NCI-H526 treated with DMSO at 0.1 percent for 48 hours (cell line): Measurements from ENCODE around the gene NOC4L.
A peak's percentile ranks its signal among the peaks of the same experiment; 100 is the strongest.
"Not testable (repeated sequence)": the region's sequence is repeated elsewhere in the genome, so short reads cannot be mapped to it uniquely, and the experiment has no call there.

Source experiments
- DNase-seq: peaks from one replicate; lab custom pipeline; 2025; lab: John Stamatoyannopoulos, UW

Gene NOC4L

DNA sequence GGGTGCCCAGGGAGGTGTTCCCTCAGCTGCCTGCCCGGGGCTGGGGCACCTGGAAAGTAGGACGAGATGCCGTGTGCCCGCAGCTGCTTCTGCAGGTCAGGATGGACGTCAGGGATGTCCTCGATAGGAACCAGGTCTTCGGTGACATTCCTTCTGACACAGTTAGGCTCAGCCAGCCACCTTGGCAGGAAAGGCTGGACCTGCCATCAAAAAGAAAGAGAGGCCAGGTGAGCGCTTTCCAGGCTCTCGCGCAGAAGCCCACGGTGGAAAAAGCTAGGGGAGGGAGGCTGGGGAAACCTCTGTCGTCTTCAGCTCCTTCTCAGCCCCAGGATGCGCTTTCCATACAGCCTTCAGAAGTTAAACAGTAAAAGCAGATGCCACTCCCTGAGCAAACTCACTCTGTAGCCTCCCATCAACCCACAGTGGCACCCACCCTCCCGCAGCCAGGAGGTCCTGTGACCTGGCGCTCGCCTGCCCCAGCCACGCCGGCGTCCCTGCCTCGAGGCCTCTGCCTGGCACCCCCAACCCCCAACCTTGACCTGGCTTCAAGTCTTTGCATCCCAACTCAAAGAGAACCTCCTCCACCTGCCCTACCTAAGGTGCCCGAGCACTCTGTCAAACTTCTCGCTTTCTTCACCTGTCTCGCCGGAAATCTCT is 1.4 kb upstream of the NOC4L start:
- DNase-seq = no peak

DNA sequence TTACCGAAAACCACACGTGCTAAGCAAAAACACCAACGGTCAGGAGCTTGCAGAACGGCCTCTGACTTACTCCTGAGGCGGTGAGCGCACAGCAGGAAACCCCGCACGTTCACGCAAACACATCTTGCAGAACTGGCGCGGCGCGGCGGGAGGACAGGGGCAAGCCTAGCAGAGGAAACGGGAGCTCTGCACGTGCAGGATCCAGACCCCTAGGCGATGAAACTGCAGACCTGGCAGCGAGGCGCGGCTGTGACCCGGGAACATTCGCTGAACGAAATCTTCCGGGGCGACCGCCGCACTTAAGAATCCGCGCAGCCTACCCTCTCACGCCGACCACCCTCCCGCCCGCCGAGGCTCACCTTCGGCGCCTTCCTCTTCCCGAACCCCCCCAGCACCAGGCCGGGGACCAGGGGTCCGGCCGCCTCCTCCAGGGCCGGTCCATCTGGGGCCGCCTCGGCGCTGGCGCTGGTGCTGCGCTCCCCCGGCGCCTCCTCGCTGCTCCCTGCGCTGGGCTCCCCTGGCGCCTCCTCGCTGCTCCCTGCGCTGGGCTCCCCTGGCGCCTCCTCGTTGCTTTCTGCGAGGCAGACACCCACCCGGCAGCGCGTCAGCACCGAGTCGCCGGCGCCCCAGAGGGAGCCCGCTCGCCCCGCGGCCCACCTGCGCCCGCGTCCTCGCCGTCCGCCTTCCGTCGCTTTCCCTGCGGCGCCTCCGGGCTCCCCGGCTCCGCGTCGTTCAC is 753 bp upstream of the NOC4L start:
- no peak for DNase-seq

DNA sequence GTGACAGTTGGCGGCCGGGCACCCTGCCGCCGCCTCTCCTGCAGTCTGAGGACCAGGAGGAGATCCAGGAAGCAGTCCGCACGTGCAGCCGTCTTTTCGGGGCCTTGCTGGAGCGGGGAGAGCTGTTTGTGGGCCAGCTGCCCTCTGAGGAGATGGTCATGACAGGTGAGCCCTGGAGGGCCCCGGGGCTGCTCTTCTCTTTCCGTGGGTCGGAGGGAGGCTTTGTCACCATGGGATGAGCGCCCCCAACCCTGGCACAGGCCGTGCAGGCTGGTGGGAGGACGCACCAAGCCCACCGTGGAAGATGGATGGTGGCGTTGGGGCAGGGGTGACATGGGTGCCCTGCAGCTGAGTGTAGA is 532 bp downstream of the NOC4L start:
- no peak for DNase-seq

GRCh38 chr12:132145334-132145733 is 1.1 kb downstream of the NOC4L start:
- DNase-seq = no peak

- DNase-seq = no peak
These were observed 1.8 kb downstream of the NOC4L start for GRCh38 chr12:132146098-132146497.

DNA sequence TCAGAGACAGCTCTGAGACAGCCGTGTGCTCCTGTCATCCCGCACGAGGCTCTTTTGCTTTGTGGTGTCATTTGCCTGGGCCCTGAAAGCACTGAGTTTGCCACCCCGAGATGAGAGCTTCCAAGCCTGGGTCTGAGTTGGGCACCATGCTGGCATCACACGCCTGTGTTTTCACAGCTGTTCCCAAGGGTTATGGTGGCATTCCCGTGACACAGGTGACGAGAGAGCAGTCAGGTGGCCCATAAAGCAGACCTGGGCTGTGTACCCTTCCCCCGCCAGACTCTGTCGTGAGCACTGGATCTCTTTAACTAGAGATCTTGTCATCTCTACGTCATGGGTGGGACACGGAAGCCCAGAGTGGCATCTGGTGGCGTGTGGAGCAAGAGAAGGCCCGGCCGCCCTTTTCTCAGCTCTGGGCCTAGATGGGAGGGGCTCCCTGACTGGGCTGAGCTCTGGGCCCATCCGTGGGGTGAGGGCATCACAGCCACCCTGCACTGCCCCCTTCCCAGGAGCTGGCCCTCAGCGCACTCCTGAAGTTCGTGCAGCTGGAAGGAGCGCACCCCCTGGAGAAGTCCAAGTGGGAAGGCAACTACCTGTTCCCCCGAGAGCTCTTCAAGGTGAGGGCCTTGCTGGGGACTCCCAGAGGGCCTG is 2.6 kb downstream of the NOC4L start:
- DNase-seq = no peak

GRCh38 chr12:132147423-132148367 is 3.4 kb downstream of the NOC4L start:
- DNase-seq = no peak

DNA sequence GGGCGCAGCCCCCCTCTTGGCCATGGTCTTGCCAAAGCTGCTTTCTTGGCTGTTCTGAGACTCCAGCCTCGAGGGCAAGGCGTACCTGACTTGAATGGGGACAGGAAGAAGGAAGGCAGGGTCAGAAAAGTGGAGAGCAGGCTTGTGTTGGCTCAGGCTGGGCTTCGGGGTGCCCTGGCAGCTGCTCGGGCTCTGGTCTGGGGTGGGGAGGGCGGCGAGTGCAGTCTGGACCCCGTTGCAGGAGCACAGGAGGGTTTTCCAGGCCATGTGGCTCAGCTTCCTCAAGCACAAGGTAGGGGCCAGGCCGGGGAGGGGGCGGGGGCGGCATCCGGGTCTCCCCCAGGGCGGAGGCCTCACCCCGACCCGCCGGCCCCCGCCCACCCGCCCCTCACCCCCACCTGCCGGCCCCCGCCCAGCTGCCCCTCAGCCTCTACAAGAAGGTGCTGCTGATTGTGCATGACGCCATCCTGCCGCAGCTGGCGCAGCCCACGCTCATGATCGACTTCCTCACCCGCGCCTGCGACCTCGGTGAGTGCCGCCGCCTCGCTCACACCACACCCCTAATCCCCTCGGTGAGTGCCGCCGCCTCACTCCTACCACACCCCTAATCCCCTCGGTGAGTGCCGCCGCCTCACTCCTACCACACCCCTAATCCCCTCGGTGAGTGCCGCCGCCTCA is 4.2 kb downstream of the NOC4L start:
- no peak for DNase-seq

DNA sequence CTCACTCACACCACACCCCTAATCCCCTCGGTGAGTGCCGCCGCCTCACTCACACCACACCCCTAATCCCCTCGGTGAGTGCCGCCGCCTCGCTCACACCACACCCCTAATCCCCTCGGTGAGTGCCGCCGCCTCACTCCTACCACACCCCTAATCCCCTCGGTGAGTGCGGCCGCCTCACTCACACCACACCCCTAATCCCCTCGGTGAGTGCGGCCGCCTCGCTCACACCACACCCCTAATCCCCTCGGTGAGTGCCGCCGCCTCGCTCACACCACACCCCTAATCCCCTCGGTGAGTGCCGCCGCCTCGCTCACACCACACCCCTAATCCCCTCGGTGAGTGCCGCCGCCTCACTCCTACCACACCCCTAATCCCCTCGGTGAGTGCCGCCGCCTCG is 5.3 kb downstream of the NOC4L start:
- not testable (repeated sequence) for DNase-seq

GRCh38 chr12:132150780-132151144 is 6.5 kb downstream of the NOC4L start:
- DNase-seq = no peak

- no peak for DNase-seq
These were observed 7.0 kb downstream of the NOC4L start for GRCh38 chr12:132151145-132151765.

GRCh38 chr12:132151766-132152410 is 7.6 kb downstream of the NOC4L start:
- no peak for DNase-seq

DNA sequence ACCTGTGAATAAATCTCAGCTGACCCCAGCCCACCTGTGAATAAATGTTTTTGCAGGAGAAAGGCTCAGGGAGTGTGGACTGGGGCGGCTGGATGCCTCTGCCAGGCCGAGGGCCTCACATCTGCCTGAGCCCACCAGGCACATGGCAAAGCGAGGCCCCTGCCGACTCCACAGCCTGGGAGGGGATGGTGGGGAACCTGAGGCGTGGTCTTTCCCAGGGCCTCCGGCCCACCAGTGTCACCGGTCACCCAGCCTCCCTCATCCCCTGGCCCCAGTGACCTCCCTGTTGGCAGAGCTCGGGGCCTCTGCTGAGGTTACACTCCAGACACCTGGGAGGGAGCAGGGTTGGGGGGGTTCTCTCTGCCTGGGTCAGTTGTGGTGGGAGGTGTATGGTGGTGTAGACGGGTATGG is 8.2 kb downstream of the NOC4L start:
- no peak for DNase-seq

DNA sequence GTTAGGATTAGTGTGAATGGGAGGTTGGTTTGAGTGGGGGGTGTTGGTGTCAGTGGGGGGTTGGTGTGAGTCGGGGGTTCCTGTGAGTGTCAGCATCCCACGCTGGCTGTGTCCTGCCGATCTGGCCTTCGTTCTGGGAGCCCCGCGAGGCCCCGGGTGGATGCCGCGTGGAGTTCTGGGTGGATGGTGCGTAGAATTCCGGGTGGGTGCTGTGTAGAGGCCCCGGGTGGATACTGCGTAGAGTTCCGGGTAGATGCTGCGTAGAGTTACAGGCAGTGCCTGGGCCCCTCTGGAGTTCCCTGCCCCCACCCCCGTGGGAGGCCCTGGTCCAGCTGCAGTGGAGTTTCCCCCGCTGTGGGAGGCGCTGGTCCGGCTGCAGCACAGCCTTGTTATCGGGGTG is 8.7 kb downstream of the NOC4L start:
- DNase-seq = no peak

DNA sequence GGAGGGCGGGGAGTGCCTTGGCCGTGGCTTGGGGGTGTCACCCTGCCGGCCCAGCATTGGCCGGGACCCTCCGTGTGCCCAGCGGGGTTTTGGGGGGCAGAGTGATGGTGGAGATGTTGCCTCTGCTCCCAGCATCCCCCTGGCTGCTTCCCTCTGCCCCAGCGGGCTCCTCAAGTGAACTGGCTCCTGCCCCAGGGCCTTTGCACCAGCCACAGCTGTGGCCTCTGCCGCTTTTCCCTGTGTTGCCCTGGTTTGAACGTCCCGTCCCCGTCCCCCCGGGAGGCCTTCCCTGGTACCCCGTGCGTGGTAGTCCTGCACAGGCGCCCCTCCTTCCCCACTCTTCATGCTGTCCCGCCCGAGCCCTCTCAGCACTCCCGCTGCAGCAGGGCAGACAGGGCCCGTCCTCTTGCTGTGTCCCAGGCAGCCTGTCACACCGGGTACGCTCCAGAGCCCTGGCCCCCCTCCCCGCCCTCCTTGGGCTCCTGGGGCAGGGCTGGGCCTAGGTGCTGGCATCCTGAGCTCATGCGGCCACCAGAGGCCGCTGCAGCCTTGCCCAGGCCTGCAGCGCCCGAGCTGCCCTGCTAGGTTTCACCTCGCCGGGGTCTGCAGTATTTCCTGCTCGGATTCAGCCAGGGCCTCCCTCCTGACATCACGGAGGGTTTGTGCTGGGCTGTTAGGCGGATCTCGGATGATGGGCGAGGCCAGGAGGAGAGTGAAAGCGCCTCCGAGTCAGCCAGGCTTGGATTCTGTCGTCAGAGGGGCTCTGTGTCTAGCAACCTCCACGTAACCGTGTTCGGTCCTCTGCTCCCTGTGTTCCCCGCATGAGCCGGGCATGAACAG is 9.5 kb downstream of the NOC4L start:
- peak; percentile 24 for DNase-seq

DNA sequence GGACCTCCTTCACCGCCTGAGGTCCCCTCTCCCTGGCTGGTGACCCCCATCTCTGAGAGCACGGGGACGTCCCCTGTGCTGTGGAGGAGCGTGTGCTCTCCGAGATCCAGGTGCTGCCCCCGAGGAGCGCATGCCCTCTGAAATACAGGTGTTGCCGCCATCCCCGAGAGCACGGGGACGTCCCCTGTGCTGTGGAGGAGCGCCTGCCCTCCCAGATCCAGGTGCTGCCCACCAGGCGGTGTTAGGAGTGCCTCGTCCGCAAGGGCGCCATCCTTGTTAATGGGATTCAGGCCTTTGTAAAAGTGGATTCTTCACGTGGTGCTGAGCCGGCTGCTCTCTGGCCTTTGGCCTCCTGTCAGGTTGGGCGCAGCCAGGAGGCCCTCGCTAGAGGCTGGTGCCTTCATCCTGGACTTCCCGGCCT is 10.1 kb downstream of the NOC4L start:
- no peak for DNase-seq

GRCh38 chr12:132154941-132155770 is 10.9 kb downstream of the NOC4L start:
- no peak for DNase-seq

DNA sequence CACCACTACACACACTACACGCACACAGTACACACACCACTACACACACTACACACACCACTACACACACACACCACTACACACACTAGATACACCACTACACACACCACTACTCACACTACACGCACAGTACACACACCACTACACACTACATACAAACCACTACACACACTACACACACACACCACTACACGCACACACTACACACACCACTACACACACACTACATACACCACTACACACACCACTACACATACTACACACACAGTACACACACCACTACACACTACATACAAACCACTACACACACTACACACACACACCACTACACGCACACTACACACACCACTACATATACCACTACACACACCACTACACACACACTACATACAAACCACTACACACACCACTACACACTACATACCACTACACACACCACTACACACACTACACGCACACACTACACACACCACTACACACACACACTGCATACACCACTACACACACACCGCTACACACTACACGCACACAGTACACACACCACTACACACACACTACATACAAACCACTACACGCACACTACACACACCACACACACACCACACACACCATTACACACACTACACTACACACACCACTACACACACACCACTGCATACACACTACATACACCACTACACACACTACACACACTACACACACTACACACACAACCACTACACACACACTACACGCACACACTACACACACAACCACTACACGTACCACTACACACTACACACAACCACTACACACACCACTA is 11.7 kb downstream of the NOC4L start:
- DNase-seq = no peak
